ENCODE measurements around the gene LRRC4B.
"Not testable (repeated sequence)": the region's sequence is repeated elsewhere in the genome, so short reads cannot be mapped to it uniquely, and the experiment has no call there.

LRRC4B gene

DNA sequence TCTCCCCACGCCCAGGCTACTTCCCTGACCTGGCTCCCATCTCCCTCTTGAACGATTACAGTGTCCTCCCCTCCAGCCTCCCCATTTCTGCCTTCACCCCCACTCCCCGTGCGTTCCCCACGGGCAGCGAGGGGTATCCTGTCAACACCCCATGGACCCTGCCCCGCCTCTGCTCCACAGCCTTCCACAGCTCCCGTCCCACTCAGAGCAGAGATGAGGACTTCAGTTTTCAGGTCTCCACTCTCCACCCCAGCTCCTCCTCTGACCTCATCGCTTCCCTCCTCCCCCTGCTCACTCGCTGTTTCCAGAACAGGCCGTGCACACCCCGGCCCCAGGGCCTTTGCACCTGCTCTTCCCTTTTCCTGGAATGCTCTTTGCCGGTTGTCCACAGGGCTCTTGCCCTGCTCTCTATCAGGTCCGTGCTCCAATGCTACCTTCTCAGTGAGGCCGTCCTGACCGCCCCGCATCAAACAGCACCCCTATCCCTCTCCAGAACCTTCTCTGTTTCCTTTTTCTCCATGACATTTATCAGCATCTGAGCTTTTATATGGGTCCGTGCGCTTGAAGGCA lies 15.0 kb downstream of the LRRC4B start:
- no peak for DNase-seq (ENCODE audit: low spot score)

DNA sequence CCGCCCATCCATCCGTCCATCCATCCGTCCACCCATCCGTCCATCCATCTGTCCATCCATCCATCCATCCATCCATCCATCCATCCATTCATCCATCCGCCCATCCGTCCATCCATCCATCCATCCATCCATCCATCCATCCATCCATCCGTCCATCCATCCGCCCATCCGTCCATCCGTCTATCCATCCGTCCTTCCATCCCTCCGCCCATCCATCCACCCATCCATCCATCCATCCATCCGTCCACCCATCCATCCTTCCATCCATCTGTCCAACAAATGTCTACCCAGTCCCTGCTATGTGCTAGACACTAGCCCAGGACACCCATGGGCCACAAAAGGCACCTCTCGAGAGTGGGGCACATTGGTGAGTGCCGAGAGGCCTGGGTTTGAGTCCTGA lies 15.7 kb downstream of the LRRC4B start:
- DNase-seq (ENCODE audit: low spot score) = no peak

DNA sequence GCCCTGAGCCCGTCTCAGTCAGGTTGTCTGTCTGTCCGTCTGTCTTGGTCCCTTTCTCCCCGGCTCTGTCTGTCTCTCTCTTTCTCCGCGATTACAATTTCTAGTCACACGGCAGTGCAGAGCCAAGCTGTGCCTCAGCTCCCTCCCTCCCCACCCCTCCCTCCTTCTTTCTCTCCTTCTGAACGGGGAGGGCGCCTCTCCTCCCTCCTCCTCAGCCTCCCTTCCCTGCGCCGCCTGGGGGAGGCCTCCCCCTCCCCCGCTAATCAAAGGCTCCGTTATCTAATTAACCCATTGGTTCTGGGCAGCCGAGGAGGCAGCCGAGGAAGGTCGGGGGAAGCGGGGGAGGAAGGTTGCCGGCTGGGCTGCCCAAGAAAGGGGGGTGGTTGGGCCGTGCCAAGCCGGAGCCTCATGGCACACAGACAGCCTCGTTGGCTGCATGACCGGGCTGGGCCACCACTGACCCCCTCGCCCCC lies 16.5 kb downstream of the LRRC4B start:
- DNase-seq (ENCODE audit: low spot score) = no peak

DNA sequence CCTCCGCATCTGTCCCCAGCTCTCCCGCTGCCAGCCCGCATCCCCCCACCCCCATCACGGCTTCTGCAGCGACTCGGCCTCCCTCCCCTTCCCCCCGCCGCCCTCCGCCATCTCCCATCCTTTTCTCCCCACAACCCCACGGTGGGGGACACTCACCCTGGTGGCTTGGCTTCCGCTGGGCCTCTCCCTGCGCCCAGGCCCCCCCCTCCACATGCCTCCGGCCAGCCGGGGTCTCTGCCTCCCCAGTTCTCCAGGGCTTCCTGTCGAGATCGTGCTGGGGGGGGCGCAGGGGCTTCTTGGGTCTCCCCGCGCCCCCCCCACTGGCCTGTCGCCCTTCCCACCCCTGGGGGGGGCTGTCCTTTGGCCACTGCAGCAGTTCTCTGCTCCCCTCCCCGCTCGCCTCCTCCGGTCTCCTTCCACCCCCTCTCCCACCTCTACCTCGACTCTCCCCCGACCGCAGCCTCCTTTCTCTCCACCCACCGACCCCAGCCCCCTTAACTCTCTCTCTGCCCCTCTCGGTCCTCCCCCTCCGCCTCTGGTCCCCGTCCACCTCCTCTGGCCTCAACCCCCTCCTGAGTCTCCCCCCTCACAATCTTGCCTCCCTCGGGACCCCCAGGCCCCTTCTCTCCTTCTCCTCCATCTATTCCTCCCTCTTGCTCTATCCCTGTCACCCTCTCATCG lies 17.1 kb downstream of the LRRC4B start:
- no peak for DNase-seq (ENCODE audit: low spot score)

DNA sequence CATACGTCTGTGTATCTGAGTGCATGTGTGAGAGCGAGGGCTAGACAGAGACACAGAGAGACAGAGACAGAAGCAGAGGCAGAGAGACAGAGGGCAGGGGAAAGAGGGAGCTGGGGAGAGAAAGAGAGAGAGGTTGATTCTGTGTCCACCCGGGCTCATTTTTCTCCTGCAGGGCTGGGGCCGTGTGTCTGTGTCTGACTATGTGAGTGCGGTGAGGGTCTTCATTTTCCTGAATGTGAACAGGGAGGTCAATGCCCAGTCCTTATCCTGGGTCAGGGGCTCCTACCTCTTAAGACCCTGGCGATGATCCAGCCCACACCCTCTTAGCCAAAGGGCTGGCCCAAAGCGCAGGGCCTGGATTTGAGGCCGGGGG lies 17.7 kb downstream of the LRRC4B start:
- DNase-seq (ENCODE audit: low spot score) = no peak

DNA sequence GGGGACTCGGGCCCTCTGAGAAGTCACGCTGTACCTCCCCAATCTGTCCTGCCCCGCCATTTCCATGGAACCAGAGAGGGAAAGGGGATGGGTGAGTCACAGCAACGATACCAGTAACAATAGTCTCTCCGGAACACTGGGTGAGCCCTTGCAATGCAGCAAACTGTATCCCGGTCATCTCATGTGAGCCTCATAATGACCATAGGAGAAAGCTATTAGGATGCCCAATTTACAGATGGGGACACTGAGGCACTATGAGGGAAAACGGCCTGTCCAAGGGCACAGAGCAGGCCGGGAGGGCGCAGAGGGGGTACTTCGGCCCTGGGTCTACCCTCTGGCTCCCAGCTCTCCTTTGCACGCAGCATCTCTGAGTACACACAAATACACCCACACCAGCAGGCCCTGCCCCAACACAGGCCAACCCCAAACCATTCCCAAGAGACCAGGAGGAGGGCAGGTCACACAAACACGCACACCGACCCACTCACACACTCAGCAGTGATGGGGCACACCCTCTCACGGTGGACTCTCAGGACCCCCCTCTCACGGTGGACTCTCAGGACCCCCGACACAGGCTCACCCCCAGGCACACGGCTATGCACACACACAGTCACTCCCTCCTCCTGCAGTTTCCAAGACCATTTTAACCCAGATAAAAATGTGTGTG lies 18.2 kb downstream of the LRRC4B start:
- DNase-seq (ENCODE audit: low spot score) = no peak

DNA sequence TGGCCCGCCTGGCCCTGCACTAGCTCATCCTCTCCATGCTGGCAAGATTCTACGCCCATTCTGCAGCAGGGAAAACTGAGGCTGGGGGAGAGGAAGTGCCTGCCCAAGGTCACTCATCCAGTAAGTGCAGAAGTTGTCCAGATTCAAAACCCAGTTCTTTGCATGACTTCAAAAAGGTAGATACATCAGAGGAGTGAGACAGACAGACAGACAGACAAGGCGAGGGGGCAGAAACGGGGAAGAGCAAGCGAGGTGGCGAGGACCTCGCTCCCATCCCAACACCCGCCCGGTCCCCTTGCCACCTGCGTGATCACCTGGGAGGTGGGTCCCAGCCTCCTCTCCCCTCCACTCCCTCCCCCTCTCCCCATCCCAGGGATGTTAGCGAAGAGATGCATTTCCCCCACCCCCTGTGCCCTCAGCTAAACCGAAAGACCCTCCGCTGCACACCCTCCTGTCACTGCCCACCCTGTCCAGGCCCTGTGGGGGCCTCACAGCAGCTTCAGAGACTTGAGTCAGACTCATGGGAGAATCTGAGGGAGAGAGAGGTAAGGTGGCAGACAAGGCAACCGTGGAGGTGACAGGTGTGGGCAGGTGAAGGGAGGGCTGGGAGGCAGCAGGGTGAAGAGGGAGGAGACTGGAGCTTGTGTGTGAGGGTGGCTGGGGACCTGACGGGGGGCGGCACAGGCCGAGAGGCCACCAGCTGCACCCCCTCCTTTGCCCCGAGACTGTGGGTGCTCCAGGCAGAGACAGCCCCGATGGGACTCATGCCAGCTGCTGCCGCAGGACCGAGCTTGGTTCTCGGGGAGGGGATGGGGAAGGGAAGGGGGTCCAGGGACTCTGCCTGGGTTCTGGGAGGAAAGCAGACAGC lies 18.9 kb downstream of the LRRC4B start:
- DNase-seq (ENCODE audit: low spot score) = no peak

DNA sequence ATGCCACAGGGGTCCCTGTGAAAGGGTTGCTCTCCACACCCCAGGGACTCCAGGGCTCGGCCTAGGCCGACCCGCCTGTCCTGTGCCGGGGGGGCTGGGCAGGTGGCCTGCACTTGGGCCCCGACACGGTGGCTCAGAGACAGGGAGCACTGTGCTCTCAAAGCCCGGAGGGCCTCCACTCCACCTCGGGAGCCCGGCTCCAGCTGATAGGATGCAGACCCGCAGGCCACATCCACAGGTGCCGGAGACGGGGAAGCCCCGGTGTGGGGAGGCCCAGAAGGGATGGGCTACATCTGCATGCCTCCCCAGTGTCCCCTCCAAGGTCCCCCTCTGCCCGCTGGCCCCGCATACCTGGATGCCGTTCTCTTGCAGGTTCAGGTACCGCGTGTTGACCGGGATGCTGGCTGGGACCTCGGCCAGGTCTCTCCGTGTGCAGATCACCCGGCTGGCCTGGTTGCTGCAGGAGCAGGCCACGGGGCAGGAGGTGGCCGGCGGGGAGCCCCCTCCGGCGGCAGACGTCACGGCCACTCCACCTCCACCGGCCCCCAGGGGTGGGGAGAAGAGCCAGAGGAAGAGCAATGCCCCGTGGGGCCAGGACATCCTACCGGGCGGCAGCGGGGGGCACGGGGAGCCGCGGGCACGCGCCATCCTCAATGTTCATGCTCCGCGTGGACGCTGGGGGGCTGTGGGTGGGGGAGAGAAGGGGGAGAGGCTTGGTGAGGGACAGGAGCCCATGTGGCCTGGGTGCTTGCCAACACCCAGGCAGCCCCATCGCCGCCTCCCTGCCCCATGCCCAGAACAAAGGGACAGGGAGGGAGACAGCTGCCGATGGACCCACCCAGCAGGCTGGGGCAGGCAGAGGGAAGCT lies 19.8 kb downstream of the LRRC4B start:
- DNase-seq (ENCODE audit: low spot score) = no peak

DNA sequence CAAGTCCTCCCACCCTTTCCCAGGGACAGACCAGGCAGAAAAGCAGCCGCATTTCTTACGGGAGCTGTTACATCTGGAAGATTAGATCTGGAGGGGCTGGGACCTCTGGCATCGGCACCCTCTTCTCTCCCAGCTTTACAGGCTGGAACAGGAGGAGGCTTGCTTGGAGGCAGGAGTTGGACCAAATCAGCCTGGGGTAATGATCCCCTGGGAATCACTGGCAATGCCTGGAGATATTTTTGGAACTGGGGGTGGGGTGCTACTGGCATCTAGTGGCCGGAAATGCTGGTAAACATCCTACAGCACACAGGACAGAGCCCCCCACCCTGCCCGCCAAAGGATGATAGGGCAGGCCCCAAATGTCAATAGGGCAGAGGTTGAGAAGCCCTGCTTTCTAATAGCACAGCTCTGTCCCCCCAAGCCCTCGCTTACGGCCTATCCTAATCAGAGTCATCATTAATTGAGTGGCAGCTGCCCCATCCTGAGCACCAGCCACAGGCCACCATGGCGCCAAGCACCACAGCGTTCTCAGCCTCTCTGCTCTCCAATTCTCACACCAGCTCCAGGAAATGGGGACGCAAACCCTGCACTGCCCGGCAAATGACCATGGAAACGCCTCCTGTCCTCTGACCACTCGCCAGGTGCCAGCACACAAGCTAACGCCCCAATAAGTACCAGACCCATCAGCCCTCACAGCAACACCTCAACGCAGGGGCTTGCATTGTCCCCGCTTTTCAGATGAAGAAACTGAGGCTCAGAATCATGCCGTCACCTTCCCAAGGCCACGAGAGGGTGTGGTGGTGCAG lies 20.6 kb downstream of the LRRC4B start:
- no peak for DNase-seq (ENCODE audit: low spot score)

DNA sequence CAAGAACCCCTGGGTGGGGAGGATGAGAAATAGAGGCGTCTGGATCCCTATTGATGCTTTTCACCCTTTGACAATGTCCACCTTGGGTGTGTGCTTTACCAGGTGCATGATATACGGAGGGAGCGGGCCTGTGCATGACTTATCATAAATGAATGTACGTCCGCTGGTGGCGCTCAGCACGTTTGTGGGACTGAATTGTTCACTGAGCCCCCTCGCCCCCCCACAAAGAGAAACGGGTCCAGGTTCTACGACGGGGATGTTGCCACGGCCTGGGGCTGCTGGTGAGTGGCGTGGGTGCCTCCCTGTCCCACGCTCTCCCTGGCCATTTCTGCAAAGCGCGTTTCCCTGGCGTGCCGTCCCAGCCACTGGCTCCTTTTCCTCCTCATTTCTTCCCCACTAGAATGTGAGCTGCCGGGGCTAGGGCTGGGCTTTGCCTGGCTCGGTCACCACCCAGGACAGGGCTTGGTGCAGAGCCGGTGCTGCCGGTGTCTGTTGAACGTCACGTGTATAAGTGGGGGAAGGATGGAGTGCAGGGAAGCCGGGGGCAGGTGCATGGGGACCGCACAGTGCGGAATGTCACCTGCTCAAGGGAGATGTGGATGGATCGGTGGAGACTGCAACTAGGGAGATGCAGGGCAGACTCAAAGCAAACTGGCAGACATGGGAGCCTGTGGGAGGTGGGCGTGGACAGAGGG lies 21.6 kb downstream of the LRRC4B start:
- no peak for DNase-seq (ENCODE audit: low spot score)

DNA sequence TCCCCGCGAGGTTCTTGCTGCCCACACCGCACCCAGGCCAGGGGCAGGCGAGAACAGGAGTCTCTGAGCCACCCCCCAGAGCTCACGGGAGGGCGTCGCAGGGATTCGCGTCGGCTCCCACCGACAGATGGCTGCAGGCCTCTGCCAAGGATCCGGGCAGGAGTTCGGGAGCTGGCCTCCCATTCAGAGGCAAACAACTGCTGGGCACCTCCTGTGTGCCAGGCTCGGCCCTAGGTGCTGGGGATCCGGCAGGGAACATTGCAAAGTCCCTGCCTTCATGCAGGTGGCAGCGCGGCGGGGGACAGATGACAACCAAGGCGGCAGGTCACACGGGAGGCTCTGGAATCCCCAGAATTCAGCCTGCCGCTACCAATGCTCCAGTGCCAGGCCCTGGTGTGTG lies 25.3 kb downstream of the LRRC4B start:
- no peak for DNase-seq (ENCODE audit: low spot score)

DNA sequence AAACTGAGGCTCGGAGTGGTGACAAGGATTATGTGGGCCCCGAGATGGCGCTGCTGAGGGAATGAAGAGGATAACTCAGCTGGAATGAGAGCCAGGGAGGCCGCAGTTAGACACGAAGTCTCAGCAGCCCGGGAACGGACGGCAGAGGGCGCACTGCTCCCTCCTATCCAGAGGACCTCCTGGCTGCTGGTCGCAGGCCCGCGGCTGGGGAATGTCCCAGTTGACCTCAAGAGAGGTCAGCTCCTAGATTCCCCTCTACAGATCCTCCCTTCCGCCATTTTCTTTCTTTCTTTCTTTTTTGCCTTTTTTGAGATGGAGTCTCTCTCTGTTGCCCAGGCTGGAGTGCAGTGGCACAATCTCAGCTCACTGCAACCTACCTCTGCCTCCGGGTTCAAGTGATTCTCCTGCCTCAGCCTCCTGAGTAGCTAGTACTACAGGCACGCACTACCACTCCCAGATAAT lies 30.4 kb downstream of the LRRC4B start:
- peak; percentile 47 for DNase-seq (ENCODE audit: low spot score)

DNA sequence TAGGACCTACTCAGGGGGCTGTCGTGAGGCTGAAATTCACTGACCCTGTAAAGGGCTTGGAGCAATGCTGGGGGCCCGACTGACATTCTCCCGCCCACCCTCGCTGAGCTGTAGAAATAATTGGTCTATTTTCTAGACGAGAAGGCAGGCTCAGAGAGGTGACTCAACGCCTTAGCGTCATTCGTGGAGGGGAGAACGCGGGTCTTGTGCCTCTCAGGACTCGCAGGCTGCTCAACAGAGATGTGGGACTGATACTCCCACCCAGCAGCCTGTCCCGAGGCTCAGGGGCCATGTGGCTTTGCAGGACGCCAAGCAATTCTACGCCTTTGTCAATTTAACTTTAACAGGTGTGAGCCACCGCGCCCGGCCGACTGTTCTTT lies 30.9 kb downstream of the LRRC4B start:
- DNase-seq (ENCODE audit: low spot score) = no peak

DNA sequence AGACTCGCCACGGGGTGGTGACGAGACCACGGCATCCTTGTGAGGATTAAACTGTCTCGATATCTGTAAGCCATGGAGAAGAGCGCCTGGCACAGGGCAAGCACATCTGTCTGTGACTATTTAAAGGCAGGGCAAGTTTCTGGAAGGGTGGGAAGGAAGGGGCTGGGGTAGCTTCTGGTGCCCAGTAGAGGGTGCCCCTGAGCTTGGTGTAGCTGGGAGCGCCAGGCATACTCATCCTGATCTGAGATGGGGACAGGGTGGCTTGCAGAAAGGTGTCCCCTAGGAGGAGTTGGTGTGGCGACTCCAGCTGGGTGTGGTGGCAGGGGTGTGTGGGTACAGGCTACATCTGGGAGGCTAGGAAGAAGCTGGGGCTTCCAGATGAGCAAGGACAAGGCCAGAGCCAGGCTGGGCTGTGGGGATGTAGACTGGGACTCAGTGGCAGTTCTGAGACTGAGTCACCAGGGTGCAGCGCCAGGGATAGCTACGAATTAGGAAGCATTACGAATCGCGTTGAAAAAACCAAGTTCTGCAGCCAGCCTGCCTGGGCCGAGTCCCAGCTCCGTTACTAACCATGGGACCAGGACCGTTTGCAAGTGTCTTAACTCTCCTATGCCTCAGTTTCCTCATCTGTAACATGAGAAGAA lies 31.5 kb downstream of the LRRC4B start:
- no peak for DNase-seq (ENCODE audit: low spot score)

DNA sequence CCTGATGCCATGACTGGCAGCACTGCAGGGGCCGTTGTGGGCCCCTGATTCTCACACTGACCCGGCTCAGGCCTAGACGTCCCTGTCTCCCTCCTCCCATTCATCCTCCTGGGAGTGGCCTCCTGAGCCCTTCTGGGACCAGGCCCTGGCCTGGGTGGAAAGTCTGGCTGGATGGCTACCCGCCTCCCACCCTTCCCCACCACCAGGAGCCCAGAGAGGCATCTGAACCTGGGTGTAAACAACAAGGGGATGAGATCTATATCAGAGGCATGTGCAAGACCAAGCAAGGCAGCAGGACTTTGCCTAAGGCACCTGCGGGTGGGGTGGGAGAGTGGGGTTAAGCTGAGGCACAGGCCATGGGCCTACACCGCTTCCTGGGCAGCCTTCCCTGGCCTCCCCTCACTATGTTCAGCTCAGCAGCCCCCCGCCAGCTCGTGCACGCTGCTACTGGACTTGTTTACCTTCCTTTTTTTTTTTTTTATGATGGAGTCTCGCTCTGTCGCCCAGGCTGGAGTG lies 32.5 kb downstream of the LRRC4B start:
- no peak for DNase-seq (ENCODE audit: low spot score)

DNA sequence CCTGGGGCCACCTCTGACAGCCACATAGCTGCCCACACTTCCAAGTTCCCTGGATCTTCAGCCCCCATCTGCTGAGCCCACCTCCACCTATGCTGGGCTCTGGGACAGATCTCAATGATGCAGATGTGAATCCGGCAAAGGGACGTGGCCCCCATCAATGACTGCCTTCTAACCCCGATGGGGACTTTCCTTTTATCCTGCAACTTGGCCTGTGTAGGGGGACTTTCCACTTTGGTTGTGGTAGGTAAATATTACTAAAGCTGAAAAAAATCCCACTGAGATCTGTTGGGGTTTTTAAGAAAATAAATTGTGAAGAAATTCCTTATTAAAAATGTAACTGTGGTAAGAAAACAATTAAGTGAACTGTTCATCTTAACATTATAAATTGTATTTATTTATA lies 33.8 kb downstream of the LRRC4B start:
- no peak for DNase-seq (ENCODE audit: low spot score)

DNA sequence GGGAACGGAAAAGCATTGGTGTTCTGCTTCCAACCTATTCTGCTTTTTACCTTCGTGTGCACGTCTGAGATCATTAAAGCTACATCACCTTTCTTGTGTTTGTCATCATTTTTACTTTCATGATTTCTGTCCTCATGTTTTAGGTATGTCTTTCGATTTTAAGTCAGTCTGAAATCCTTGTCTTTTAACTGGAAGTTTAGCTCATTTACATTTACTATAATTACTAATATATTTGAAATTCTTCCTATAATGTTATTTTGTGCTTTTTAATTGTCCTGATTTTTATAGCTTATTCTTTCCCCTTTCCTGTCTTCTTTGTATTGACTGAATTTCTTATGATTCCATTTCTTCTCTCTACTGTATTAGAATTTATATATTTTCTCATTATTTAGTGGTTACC lies 35.3 kb downstream of the LRRC4B start:
- no peak for DNase-seq (ENCODE audit: low spot score)

DNA sequence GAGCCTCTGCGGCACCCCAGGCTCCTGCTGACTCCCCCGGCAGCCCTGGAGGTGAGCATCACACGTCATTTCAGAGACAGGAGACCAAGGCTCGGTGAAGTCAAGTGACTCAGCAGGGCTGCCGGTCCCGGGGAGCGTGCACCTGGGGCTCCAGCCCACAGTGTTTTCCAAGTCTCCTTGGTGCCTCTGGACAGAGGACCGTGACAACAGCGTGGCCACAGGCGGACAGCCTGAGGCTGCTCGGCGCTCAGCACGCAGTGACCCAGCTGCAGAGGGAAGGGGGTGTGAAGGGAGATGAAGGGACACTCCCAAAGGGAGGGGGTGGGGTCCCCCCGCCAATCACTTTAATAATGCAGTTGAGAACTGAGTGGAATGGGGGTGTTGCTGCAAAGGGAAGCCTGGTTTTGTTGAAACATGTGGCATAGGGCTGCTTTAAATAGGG lies 37.0 kb downstream of the LRRC4B start:
- no peak for DNase-seq (ENCODE audit: low spot score)

DNA sequence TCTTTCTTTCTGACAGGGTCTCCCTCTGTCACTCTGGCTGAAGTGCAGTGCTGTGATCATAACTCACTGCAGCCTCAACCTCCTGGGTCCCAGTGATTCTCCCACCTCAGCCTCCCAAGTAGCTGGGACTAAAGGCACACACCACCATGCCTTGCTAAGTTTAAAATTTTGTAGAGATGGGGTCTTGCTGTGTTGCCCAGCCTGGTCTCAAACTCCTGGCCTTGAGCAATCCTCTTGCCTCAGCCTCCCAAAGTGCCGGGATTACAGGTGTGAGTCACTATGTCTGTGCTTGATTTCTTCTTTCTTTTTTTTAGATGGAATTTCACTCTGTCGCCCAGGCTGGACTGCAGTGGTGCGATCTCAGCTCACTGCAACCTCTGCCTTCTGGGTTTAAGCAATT lies 40.2 kb downstream of the LRRC4B start:
- DNase-seq (ENCODE audit: low spot score) = not testable (repeated sequence)
